ENCODE data around the gene NNMT.

The NNMT gene

DNA sequence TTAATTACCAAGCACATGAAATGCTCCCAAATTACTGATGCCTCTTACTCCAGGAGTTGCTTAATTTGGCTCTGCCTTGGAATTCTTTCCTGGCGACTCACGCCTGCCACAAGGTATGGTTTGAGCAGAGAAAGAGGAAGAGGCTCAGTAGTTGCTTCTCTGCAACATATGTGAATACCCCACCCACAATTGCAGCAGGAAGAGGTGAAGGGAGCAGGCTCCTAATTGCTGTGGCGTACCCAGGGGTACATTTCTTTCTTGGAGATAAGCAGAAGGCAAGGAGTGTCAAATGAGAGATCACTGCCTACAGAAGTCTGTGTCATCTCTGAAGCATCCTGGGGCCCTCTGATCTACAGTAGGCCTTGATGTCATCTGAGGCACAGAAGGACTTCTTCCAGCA lies 10.6 kb upstream of the NNMT start:
- no peak for DNase-seq

DNA sequence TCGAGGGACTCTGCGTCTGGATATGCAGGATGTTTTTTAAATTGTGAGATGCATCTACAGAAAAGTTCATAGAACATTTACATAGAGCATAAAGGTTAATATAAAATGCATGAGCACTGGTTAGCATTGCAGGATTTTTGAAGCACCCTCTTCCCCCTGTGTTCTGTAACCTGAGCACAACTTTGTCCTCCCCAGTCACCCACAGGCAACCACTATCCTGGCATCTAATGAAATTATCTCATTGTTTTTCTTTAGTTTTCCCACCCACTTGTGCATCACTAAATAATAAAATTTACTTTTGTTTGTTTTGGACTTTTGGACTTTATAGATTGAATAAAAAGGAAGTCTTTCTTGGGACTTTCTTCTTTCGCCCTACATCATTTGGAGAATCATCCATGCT lies 10.0 kb upstream of the NNMT start:
- no peak for DNase-seq

DNA sequence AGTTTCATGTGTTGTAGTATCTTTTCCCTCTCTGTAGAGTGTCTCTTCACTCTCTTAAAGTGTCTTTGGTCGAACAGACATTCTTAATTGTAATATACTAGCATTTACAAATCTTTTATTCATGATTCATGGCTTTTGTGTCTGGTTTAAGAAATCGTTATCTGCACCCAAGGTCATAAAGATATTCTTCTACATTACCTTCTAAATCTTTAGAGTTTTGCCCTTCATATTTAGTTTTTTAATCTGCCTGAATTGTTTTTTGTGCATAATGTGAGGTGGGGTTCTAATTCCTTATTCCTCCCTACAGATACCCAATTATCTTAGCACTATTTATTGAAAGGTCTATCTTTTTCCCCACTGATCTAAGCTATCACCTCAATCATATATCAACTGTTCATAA lies 9.0 kb upstream of the NNMT start:
- DNase-seq = no peak

DNA sequence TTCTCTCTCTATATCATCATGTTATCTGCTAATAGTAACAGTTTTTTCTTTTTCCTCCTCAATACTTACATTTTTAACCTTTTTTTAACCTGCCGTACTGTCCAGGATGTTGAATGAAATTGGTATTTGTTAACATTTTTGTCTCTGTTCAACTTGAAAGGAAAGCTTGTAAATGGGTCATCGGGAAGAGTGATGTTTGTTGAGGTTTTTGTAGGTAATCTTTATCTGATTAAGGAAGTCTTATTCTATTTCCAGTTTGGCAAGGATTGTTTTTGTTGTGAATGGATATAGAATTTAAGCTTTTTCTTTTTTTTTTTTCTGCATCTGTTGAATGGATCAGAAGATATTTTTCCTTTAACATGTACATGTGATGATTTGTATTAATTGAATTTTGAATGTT lies 8.1 kb upstream of the NNMT start:
- DNase-seq = no peak

DNA sequence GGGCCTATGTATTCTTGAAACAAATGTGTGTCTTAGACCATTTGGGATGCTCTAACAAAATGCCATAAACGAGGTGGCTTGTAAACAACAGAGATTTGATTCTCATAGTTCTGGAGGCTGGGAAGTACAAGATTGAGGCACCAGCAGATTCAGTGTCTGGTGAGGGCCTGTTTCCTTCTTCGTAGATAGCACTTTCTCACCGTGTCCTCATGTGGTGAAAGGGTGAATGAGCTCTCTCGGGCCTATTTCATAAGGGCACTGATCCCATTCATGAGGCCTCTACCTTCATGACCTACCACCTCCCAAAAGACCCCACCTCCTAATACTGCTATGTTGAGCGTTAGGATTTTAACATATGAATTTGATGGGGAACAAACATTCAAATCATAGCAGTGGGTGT lies 6.4 kb upstream of the NNMT start:
- no peak for DNase-seq

DNA sequence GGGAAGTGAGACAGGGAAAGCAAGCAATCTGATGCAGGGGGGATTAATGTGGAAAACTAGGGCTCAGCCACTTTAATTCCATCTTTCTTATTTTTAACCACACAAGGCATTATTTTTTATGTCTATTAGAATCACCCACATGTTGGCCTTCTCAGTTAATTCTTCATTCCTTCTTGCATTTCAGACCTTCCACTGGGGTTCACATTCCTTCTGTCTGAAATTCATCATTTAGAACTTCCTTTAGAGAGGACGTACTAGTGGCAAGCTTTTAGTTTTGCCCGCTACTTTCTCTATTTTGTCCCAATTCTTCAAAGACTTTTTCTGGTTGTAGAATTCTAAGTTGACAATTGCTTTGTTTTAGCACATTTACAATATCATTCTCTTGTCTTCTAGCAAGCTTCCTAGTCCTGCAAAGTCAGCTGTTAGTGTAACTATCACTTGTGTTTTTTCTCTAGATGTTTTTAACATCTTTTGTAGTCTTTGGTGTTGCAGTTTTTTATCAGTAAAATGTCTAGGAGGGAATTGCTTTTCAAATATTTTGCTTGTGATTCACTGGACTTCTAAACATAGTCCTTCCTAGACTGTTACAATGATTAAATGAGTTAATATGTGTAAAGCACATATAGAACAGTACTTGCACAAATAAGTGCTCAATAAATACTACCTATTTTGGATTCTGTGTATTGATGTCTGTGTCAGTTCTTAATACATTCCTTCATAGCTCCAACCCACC lies 5.5 kb upstream of the NNMT start:
- DNase-seq = no peak

DNA sequence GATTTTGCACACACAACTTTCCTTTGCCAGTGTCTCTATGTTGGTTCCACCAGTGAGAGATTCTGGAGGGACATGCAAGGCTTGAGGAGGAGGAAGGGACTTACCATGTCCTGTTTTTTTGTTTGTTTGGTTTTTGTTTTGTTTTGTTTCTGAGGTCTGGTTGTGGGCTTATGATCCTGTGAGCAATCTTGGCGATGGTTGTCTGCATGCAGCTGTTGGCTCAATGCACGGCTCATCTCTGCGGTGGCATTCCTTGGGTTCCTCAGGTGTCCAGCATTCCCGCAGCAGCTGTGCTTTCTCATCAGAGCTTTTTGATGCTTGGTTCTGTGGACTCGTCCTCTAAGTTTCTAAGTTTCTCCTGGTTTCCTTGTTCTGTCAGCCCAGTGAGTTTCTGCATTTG lies 4.8 kb upstream of the NNMT start:
- no peak for DNase-seq

DNA sequence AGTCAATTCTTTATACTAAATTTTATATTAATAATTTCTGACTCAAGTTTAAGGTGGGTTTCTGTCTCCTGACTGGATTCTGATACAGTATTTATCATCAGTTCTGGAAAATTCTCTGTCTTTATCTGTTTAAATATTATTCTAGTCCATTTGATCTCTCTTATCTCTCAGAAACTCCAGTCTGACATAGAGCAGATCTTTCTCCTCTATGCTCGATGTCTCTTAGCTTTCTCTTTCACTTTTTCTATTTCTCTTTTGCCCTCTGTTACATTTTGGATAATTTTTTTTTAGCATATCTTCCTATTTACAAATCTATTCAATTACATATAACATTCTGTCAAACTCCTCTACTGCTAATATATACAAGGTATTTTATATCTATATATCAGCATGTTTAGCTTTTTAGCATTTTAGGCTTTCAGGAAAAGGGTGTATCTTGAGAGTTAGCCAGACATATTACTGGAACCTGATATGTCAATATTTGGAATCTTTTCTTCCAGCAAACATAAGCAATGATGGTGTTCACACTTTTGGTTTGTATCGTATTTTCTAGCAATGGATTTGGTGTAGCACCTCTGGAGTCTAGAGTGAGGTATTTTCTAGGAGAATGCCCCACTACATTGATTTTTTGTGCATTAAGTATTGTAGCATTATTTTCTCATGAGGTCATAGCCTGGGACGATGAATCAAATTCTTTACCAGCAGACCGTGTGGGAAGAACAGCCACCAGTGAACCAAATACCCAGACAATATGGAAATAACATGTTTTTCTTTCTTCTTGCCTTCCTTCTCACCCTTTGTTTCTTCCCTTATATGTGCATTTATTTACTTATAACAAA lies 4.1 kb upstream of the NNMT start:
- no peak for DNase-seq

DNA sequence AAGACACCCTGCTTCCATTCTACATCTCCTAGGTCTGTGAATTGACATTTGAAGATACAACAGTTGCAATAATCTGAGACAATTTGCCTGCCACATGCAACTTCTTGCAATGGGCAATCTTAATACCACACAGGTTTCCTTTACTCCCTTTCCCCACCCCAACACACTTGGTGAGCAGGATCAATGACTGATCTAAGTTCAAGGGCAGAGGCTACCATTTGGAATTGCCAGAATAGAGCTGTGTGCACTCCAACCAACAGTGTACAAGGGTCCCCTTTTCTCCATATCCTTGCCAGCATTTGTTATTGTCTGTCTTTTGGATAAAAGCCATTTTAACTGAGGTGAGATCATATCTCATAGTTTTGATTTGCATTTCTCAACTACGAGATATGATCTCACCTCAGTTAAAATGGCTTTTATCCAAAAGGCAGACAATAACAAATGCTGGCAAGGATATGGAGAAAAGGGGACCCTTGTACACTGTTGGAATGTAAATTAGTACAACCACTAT lies 2.9 kb upstream of the NNMT start:
- no peak for DNase-seq

DNA sequence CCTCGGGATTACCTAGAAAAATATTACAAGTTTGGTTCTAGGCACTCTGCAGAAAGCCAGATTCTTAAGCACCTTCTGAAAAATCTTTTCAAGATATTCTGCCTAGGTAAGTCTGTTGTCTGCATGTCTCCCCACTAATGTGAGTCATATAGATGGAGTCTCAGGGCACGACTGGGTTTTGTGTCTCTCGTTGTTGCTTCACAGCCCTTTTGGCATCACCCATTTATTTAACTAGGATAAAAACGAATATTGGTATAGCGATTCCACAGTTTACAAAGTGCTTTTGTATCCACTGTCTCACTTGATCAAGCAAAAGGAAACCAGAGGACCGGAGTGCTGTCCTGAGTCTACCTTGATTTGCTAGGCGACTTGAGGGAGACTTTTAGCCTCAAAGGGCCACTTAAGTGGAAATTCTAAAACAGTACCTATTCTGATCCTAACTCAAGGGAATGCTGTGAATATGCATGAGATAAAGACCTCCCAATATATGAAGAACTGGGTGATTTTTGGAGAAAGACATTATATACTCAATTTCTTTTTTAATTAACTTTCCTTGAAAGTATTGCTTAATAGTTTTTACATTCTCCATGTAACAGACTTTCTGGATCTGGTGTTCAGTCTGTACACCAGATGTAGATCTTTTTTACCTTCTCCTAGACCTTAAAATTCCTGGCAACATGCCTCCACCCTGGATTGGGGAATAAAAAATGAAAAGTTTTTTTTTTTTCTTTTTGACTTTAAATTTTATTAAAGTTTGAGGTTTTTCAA lies 590 bp downstream of the NNMT start:
- DNase-seq = no peak

DNA sequence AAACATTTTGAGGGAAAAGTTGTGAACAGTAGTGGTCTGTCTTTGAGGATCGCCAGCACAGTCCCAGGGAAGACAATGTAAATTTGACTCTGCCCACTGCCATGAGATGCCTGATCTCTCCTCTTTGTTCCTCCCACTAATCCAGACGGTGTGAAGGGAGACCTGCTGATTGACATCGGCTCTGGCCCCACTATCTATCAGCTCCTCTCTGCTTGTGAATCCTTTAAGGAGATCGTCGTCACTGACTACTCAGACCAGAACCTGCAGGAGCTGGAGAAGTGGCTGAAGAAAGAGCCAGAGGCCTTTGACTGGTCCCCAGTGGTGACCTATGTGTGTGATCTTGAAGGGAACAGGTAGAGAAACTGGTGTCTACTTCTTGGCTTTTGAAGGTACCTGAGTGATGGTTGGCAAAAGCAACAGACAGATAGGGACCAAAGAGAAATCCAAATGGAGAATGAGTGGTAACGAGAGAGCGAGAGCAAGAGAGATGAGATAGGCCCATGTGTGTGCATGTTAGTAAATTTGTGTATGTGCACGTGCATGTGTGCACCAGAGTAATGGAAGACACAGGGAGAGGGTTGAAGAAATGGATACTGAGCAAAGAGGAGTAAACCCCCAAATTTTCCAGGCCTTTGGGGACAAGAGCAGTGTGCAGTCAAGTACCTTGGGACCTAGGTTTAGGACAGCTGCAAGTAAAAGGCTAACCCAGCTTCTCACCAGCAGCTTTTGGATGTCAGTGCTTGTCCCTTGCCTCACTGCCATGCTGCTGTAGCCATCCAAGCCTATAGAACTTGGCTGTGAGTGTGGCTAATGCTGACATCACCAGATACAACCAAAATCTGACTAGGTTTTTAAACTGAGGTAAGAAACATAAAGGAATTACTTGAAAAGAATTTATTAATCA lies 1.9 kb downstream of the NNMT start:
- DNase-seq = no peak

DNA sequence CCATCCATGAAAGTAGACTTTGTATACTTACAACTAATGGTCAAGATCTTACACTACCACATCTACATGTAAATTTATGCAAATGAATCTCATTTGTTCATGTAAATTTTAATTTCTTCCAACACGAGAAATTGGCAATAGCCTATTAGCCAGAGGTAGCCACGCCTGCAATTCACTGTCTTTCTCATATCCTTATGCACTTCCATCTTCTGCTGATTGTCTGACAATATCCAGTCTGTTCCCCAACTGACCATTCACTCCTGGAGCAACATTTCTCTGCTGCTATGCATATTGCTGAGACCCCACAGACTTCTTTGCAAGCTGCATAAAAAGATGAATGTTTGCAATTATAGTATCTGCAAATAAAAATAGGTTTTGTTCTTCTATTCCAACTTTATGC lies 2.5 kb downstream of the NNMT start:
- DNase-seq = no peak

DNA sequence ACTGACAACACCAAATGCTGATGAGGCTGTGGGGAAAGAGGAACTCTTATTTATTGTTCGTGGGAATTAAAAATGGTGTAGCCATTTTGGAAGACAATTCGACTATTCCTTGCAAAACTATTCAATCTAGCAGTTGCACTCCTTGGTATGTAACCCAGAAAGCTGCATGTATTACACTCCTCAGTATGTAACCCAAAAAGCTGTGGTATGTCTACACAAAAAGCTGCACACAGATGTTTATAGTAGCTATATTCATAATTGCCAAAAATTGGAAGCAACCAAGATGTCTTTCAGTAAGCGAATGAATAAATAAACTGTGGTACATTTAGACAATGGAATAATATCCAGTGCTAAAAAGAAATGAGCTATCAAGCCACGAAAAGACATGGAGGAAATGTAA lies 4.9 kb downstream of the NNMT start:
- DNase-seq = no peak

DNA sequence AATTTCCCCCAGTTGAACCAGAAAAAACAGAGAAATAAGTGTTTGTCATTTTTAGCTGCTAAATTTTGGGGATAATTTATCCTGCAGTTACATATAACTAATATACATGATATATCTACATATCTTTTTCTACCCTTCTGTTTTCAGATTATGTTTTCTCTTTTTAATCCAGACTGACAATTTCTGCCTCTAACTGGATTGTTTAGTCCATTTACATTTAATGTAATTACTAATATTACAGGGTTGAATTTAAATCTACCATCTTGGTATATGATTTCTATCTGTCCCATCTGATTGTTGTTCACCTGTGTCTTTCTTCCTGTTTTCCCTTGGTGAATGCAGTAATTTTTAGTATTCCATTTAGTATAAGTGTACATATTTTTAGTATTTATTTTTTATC lies 5.7 kb downstream of the NNMT start:
- no peak for DNase-seq

DNA sequence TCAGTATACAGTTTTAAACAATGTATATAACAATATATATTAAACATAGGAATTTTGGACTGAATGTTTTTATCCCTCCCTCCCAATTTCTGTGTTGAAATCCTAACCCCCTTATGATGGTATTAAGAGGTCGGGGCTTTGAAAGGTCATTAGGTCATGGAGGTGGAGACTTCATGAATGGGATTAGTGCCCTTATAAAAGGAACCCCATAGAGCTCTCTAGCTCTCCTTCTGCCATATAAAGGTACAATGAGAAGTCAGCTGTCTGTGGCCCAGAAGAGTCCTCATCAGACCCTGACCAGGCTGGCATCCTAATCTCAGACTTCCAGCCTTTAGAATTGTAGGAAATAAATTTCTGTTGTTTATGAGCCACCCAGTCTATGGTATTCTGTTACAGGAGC lies 6.5 kb downstream of the NNMT start:
- DNase-seq = no peak

DNA sequence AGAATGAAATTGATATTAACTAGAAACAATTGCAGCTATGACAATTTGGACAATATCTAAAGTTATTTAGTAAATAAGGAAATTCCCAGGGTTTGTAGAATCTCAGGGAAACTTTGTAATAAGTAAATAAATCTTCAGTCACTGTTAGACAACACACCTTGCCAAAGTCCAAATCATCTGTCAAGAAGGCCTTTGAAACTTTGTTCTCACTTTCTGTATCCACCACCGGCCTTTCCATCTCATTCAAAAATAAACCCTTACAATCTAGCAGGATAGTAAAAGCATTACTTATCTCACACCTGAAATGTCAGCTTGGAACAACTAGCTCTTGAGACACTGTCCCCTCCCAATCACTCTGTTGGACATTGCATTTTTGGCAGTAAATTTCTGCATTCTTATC lies 7.9 kb downstream of the NNMT start:
- no peak for DNase-seq

DNA sequence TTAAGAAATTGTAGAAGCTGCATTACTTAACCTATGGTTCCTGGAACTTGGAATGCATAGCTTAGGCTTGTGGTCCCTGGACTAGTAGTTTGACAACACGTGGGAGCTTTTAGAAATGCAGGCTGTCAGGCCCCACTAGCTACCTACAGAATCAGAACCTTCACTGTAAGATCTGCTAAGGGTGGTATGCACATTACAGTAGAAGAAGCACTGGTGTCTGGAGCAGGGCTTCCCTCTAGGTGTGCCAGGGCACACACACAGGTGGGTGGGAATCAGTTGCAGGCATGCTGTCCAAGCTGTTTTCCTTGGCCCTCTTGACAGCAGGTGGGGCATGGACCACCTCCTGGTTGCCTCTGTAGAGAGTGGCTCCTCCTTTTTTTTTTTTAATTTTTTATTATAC lies 8.8 kb downstream of the NNMT start:
- DNase-seq = no peak

DNA sequence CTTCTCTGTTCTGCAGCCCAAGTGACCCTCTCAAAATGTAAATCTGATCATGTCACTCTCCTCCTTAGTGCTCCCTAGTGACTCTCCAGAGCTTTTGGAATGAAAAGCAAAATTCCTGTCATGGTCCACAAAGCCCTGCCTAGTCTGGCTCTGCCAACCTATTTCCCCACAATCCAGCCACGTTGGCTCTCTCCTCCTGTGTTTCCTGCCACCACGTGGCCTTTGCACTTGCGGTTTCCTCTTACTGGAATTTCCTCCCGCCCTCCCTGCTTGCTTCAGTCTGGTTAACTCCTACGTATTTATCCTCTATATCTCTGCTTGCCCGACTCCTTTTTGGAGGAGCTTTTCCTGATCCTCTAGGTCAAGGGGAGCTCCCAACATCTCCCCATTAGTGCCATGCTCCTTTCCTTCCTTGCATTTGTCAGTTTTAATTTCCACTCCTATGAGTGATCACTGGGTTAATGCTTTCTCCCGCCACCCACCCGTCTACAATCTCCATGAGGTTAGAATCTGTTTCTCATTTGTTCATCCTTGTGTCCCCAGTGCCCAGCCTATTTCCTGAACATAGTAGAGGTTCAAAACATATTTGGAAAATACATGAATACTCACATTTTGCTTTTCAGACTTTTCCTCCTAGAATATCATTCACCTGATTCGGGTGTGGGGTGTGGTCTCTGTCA lies 11.5 kb downstream of the NNMT start:
- DNase-seq = no peak

DNA sequence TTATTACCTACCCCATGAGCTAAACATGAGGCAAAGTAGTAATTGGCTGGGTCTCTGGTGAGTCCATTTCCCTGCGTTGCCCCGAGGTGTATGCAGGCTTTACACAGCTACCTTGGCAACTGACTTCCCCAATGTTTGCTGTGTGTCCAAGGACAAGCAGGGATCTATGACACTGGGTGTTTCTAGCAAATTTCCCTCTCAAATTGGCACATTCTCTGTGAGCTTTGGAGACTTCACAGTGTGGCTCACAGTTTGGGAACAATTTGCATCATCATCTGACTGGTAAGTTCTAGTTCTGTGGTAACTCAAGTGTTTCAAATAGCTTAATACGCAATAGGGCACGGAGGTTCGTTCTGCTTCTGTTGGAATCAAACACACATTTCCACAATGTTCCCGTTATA lies 12.5 kb downstream of the NNMT start:
- no peak for DNase-seq

DNA sequence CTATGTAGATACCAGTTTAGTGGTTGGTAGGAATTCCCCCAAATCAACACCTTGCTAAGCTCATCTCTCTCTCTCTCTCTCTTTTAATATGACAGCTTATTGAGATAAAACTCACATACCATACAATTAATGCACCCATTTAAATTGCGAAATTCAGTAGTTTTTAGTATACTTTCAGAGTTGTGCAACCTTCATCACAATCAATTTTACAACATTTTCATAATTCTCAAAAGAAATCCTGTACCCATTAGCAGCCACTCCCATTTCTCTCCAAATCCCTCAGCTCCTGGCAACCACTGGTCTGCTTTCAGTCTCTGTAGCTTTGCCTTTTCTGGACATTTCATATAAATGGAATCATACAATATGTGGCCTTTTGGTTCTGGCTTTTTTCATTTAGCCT lies 13.3 kb downstream of the NNMT start:
- no peak for DNase-seq

DNA sequence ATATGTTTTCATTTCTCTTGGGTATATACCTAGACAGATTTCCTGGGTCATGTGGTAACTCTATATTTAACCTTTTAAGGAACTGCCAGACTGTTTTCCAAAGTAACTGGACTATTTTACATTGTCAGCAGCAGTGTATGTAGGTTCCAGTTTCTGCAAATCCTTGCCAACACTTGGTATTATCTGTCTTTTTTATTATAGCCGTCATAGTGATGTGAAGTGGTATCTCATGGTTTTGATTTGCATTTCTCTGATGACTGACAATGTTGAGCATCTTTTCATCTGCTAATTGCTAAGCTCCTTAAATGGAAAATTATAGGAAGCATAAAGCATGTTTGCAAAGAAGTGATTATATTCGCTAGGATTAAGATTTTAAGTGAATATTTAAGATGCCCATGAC lies 13.9 kb downstream of the NNMT start:
- no peak for DNase-seq

DNA sequence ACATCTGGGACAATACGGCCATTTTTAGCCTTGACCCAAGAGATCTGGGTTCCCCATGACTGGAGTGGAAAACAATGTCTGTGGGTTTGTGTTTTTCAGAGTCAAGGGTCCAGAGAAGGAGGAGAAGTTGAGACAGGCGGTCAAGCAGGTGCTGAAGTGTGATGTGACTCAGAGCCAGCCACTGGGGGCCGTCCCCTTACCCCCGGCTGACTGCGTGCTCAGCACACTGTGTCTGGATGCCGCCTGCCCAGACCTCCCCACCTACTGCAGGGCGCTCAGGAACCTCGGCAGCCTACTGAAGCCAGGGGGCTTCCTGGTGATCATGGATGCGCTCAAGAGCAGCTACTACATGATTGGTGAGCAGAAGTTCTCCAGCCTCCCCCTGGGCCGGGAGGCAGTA lies 15.7 kb downstream of the NNMT start:
- no peak for DNase-seq

Data from NCI-H524 (cell line).